ENCODE data around the gene CALB2. TPM values are rescaled to one million over a fixed set of nuclear protein-coding genes. Genes with fewer than 3 reads are reported as not detected.

CALB2 gene
- total and polyA plus RNA-seq, 2 experiments from 2014 or later: 2.4 to 4.2 TPM

- TF ChIP-seq ZNF462 (CRISPR knock-in tag; IDR thresholded peaks at IDR 0.05): no peak
Observed at GRCh38 chr16:71338193-71338592, 20.3 kb upstream of the CALB2 start (continued).

DNA sequence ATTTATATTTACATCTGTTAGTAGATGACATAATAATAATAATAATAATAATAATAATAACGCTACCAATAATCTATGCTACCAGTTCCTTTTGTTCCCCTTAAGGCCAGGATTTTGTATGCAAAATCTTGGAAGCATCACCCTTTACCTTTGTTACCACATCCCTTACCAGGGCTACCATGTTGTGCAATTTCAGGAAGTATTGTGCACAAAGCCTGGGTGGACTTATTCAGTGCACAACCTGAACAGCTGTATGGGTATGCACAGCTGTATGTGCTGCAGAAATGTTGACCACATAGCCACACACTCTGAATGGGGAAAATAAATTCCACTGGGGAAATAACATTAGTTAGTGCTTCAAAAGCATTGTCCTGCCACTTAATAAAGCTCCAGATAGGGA lies 19.9 kb upstream of the CALB2 start:
- no peaks in the 10 kb centered on the region for H3K27me3 ChIP-seq (ENCODE audit: insufficient read depth)
- H2AFZ ChIP-seq: no peak overlapping the region
- no peaks in the 10 kb centered on the region for H3K9me2 ChIP-seq (ENCODE audit: insufficient read depth)
- H3K79me2 ChIP-seq (replicated peaks; ENCODE audit: insufficient read depth): no peaks in the 10 kb centered on the region
- peaks cover 5% of the 10 kb centered on the region for H3K27me3 Mint-ChIP-seq (ENCODE audit: insufficient read depth, low read depth, poor library complexity)
- H3K4me1 ChIP-seq (ENCODE audit: insufficient read depth): no peaks in the 10 kb centered on the region
- H3K4me1 Mint-ChIP-seq: no peaks in the 10 kb centered on the region; the same call in 2 of the 3 replicates
- no peak overlapping the region for H3K4me3 ChIP-seq
- H3K36me3 ChIP-seq (ENCODE audit: insufficient read depth): no peaks in the 10 kb centered on the region
- TF ChIP-seq EZH2phosphoT487 (IDR thresholded peaks at IDR 0.05; ENCODE audit: unreplicated experiment) (no peak), ZNF331 (CRISPR knock-in tag; IDR thresholded peaks at IDR 0.05; ENCODE audit: low read depth) (no peak), CREB1 (CRISPR knock-in tag; IDR thresholded peaks at IDR 0.05; ENCODE audit: low read depth) (no peak), CTCF (conservative IDR thresholded peaks at IDR 0.05; ENCODE audit: low read depth in 2 of 2) (no peak), ZNF462 (CRISPR knock-in tag; IDR thresholded peaks at IDR 0.05) (no peak)
- no peak overlapping the region for H3K27ac ChIP-seq (ENCODE audit: low read depth)
- no peaks in the 10 kb centered on the region for H3K36me3 Mint-ChIP-seq (ENCODE audit: low read depth)
- DNase-seq (ENCODE audit: low spot score) (no peak), ATAC-seq (no peak)
- H3F3A ChIP-seq (replicated peaks; ENCODE audit: low read depth): no peaks in the 10 kb centered on the region
- H3K4me2 ChIP-seq: no peak overlapping the region
- H3K4me3 Mint-ChIP-seq: no peak overlapping the region
- H3K27ac Mint-ChIP-seq: no peak overlapping the region
- H4K20me1 ChIP-seq (replicated peaks; ENCODE audit: insufficient read depth): no peaks in the 10 kb centered on the region
- peaks cover 2% of the 10 kb centered on the region; the same call in 1 of the 3 replicates for H3K9me3 Mint-ChIP-seq
